NCI-H146 (cell line): Measurements from ENCODE around the gene RBMS3.

Experiments used
- DNase-seq: peaks from one replicate; lab custom pipeline; 2025; lab: John Stamatoyannopoulos, UW

Gene RBMS3

GRCh38 chr3:29582273-29582672, 301.4 kb downstream of the RBMS3 start:
- DNase-seq: no peak

- DNase-seq: no peak
These were observed 303.0 kb downstream of the RBMS3 start for GRCh38 chr3:29583861-29584260.

- no peak for DNase-seq
These were observed 304.5 kb downstream of the RBMS3 start for GRCh38 chr3:29585368-29585767.

DNA sequence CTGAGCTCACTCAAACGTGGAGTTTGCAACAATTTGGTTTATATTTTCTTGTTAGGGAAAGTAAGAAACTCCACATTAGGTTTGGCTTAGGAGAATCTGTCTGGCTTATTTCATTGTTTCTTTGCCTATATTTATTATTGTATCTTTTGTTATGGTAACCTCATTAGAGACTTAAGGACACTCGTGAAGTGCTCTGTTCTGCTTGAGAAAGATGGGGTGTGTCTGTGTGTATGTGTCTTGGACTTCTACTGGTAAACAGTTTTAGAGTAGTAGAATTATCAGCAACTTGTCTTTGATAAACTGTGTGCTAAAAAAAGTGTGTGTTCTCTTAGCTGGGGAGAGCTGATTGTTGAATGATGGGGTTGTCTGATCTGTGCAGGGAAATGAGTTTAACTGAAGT, 306.5 kb downstream of the RBMS3 start:
- no peak for DNase-seq

DNA sequence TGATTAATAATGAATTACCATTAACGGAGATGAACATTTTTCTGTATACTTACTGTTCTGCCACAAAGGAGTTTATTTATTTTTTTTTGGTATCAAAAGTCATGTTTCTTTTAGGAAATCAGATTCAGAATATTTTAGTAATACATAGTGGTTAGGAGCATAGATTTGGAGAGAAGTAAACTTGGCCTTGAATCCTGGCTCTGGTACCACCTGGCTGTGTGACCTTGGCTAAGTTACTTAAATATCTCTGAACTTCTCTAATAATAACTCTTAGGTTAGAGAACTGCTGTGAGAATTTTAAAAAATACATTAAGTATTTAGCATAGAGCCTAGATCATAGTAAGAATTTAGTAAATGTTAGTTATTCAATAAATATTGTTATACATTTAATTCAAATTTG, 309.1 kb downstream of the RBMS3 start:
- DNase-seq: no peak

- DNase-seq: no peak
These were observed 309.6 kb downstream of the RBMS3 start for GRCh38 chr3:29590461-29590860.

DNA sequence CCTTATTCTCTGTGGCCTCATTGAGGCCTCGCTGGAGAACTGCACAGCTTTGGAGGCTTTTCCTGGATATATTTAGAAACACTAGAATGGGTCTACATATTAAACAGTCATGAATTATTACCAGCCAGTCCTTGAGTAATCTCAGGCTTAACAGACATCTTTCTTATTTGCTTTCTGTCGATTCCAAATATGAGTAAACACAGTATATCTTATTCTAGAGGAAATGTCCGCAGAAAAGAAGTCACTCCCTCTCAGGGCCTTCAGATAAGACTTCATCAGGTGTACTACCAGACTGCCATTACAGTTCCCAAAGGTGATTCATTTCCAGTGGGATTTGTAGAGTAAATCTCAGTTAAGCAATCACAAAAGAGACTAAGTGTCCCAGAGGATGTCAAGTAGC, 310.7 kb downstream of the RBMS3 start:
- DNase-seq: no peak

GRCh38 chr3:29593802-29594201, 312.9 kb downstream of the RBMS3 start:
- DNase-seq: no peak

GRCh38 chr3:29594261-29594660, 313.4 kb downstream of the RBMS3 start:
- no peak for DNase-seq

- DNase-seq: no peak
These were observed 316.6 kb downstream of the RBMS3 start for GRCh38 chr3:29597376-29598008.

DNA sequence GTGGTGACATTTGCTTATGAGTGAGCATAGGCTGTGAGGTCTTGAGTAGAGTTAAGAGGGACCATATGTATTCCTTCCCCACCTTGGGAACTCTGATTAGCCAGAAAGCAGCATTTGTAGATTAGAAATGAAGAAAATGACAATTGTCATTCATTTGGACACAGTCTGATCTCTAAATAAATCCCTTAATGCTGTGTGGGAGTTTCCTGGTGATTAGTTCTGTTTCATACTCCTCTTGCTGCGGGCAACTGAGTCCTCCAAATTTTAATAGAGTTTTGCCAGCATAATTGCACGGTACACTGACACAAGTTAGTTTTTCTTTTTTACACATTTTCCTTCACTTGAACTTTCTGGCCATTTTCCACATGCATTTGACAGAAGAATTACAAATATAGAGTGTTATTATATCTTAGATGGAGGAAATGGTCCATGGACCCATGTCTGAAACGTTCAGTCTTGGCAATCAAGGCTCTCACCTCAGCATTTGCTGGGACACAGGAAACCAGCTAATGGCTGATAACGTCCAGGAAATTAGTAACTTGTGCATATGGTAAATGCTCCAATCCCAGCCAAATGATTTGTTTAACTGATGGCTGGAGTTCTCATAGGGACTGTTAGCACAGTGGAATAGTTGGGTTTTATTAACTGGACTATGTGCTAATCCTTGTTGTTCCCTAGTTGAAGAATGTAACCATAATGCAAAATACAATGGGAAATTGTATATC, 321.2 kb downstream of the RBMS3 start:
- no peak for DNase-seq

GRCh38 chr3:29605845-29606244, 325.0 kb downstream of the RBMS3 start:
- no peak for DNase-seq

DNA sequence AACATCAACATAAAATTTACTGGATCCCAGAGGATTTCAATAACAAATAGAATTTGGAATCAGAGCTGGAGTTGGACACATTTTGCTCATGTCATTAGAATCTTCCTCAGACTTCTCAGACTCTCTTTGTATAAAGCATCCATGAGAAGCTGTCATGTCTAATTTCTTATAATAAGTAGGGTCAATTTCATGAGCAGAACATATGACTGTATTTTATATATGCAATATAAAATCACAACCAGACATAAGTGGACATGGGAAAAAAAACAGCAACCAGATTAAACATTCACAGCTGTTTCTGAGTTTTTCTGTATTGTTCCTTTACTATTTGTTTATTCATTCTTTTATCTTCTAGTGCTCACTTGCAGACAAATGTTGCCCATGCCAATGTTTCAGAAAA, 325.5 kb downstream of the RBMS3 start:
- no peak for DNase-seq

DNA sequence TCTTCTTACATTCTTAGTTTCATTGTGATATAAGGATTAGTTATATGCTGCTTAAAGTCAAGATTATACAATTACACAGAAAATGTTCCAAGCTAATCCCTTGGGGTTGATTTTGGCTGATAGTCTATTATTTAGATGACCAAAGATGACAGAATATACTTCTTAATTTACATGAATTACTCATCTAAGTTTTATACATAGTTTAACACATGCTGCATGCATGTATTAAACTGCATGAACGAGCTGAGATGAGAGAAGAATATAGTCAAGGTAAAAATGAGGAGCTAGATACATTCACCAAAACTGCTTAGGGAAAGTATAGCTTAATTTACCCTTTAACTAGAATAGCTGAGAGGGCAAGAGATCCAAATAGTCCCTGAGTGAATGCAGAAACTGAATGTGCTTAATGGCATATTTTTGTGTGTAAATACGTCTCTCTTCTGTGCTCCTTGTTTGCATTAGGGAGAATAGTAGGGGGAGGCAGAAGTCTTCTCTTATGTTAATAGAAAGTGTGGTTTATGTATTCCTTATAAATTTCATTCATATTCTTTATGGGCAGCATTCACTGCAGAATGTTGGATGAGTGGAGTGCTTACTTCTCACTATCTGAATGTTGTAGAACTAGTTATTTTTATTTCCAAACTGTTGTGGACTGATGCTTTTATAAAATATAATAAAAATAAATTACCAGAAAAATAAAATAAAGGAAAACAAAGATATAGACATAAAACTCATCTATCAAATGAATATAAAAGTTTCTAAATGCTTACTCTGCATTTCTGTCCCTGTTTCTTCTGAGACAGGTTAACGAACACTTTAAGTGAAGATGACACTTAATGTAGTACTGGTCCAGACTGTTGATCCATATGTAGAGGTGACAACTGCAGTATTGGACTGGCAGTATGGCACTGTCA, 327.8 kb downstream of the RBMS3 start:
- no peak for DNase-seq

DNA sequence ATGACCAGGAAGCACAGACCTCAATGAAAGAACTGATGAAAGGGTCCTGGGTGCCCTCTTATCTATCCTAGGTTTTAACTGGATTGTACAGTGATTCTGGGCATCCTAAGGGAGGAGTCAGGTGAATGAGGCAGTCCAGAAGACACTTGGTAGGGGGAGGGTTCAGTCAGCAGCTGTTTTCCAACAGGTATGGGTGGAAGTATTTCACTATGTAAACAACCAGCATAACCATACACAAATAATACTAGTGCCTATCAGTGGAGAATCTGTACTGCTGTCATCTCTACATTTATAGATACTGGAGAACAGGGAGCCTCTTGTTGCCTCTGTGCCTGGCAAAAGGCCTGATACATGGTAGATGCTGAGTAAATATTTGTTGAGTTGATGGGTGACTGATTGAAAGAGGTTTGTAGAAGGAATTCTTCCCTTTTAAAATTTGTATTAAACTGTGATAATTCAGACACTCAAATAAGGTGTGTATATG, 328.5 kb downstream of the RBMS3 start:
- no peak for DNase-seq

DNA sequence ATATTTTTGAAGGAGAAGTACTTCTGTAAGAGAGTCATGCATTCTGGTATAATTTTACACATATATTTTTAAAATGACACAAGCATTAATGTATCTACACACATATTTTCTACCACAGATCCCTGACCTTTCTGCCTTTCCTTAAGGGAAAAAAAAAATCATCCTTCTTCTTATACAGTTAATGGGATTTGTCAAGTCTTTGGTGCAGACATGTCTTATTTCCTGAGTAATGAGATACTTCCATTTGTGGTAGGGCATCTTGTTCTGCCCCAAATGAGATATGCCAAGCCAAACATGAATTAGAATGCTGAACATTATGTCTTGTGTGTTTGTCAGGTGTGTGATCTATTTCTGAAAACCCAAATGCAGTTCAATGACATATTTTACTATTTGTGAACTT, 329.9 kb downstream of the RBMS3 start:
- no peak for DNase-seq

GRCh38 chr3:29611252-29611651, 330.4 kb downstream of the RBMS3 start:
- no peak for DNase-seq

DNA sequence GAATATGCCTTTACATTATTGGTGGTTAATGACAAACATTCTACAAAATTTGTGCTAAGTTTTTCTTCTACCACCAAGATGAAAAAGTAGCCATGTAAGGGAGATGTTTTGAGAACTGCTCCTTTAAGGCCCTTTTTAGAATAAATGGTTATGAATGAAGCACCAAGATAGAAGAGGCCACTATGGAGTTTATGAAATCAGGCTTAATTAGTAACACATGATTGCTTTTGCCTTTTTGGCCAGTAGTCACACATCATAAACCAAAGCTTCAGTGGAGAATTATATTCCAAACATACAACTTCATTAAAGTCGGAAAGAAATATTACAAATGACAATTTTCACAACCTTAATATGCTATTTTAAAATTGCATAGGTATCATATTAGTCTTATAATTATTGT, 331.7 kb downstream of the RBMS3 start:
- no peak for DNase-seq

- no peak for DNase-seq
These were observed 334.1 kb downstream of the RBMS3 start for GRCh38 chr3:29614954-29615353.

DNA sequence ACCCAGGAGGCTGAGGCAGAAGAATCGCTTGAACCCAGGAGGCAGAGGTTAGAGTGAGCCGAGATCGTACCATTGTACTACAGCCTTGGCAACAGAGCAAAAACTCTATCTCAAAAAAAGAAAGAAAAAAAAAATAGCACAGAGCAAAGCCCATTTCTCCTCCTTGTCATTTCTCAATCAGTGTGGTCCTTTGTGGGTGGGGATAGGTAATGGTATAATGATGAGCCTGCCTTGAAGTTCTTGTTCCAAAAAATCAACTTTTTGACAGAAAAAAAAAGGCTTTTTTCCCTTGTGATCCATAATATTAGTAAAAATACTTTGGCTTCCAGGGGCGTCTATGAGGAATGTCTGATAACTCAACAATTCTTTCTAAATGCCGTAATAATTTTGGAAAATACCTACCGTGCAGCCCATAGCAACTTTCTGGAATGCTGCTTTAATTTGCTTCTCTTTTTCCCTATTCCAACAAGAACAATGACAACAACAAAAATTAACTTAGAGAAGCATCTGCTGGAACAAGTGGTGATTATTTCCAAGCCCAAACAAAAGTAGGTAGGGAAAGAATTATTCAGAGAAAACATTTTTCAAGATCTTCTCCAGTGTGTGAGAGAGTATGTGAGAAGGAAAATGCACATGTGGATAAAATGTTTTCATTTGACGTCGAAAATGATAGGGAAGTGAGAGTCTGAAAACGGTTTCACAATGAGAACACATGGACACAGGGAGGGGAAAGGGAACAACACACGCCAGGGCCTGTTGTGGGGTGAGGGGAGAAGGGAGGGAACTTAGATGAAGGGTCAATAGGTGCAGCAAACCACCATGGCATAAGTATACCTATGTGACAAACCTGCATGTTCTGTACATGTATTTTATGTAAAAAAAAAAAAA, 337.8 kb downstream of the RBMS3 start:
- DNase-seq: no peak

DNA sequence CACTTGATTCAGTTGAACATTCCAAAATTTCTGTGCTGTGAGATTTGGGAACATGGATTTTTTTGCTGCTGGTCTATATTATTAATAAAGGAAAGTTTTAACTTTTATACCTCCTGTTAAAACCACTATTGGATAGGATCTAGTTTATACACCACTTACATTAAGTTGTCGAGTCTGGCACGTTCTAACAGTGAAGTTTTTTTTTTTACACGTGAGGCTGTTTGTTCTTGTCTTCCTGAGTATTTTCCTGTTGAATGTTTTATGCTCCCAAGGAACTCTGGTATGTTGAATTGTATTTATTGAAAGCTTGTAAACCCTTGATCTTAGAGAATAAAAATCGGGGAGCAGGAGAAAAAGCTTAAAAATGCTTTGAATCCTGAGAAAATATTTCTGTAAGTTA, 338.8 kb downstream of the RBMS3 start:
- DNase-seq: no peak
